Kidney (tissue), 14 donors: Measurements from ENCODE around the gene MPRIP. TPM values are rescaled to one million over a fixed set of nuclear protein-coding genes. Genes with fewer than 3 reads are reported as not detected.

Experiments used
- DNase-seq, 5 donors: peaks; one replicate each; pipeline ENCODE4 v3.0.0-alpha.2; 2013 to 2020
- FAIRE-seq: peaks from 2 replicates; lab custom pipeline; 2012; peaks lifted over from hg19 to GRCh38; lab: Jason Lieb, UNC
- H3K27ac ChIP-seq, 2 donors: one replicate each; pipeline ENCODE4 v1.7.0; 2013; ENCODE audit warnings: low read depth in 2 of 2, low read length in 2 of 2, inconsistent platforms in 1 of 2
- H3K27me3 ChIP-seq: one replicate; pipeline ENCODE4 v1.7.1; 2013; ENCODE audit warnings: low read length, inconsistent platforms; ENCODE audit not compliant: control insufficient read depth, insufficient read depth
- H3K36me3 ChIP-seq, 3 donors: one replicate each; pipeline versions ENCODE4 v1.7.0 to v1.7.1; 2013; ENCODE audit warnings: low read length in 3 of 3, control low read depth in 1 of 3, inconsistent platforms in 1 of 3; ENCODE audit not compliant: insufficient read depth in 3 of 3, control insufficient read depth in 2 of 3
- H3K4me1 ChIP-seq, 3 donors: one replicate each; pipeline versions ENCODE4 v1.7.0 to v1.7.1; 2013; ENCODE audit warnings: low read length in 3 of 3, inconsistent platforms in 1 of 3, low read depth in 1 of 3; ENCODE audit not compliant: control insufficient read depth in 2 of 3, insufficient read depth in 2 of 3
- H3K4me3 ChIP-seq, 3 donors: one replicate each; pipeline versions ENCODE4 v1.7.0 to v1.8.1; 2013; ENCODE audit warnings: low read length in 3 of 3, control low read depth in 1 of 3, inconsistent platforms in 1 of 3
- H3K9ac ChIP-seq, 3 donors: one replicate each; pipeline versions ENCODE4 v1.7.0 to v1.7.1; 2013; ENCODE audit warnings: low read length in 3 of 3, control low read depth in 1 of 3, inconsistent platforms in 1 of 3
- H3K9me3 ChIP-seq, 3 donors: one replicate each; pipeline versions ENCODE4 v1.7.0 to v1.7.1; 2013; ENCODE audit warnings: low read length in 3 of 3, control low read depth in 1 of 3, inconsistent platforms in 1 of 3; ENCODE audit not compliant: control insufficient read depth in 2 of 3, insufficient read depth in 1 of 3
- intact Hi-C: fragments of 100-400 bp; cut with DNase I; formaldehyde crosslinking; loops from one replicate; pipeline ENCODE4 v1.11.1; 2022
- polyA plus RNA-seq: library from polyadenylated mRNA; stranded (reverse); fragments of 350-450 nt; fragmentation: Illumina TruSeq; extraction: RNeasy Lipid Tissue Mini Kit (QIAGEN cat#74804); gene quantifications from one replicate; pipeline ENCODE4 v1.2.3, GENCODE V29; 2014; ENCODE audit warnings: low read depth, low replicate concordance; ENCODE audit not compliant: insufficient read depth
- total RNA-seq: library from RNA; stranded (reverse); fragmentation: NEBNext Ultra II Directional; extraction: Animal tissue kit (Norgen Biotek cat#: 25700); gene quantifications from one replicate; pipeline ENCODE4 v1.2.1, GENCODE V29; 2021
- TF ChIP-seq, protein P1 (sequence below): IDR thresholded peaks from 3 replicates; pipeline ENCODE4 v1.5.1; 2012; ENCODE audit warnings: mild to moderate bottlenecking, moderate library complexity, borderline replicate concordance; ENCODE audit not compliant: insufficient read depth; ENCODE audit errors: extremely low read depth
- donor health status: control.
- donor health status: control.
- donor health status: control.
- donor health status: control.
- donor health status: control.
- donor health status: DM: yes; HTN: yes; CAD: no.
- donor health status: Normal renal cell carcinoma (clear cell type).

The MPRIP gene
- total and polyA plus RNA-seq, 2 donors from 2014 or later = 120 to 250 TPM

DNA sequence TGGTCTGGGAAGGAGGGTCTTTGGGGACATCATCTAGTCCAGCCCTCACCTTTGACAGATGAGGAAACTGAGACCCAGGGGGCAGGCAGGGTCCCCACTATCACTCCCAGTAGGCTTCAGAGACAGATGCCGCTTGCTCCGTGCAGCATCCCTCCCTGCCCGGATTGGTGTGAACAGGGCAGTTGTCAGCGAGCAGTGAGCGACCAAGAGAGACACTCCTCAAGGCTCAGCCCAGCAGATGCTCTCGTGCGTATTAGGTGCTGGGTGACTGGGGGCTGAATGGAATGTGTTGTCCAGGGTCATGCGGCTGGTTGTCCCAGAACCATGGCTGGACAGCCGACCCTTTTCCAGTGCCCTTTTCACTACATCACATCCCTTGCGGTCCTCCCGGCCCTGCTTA lies 49.0 kb downstream of the MPRIP start:
- DNase-seq (no peak), FAIRE-seq (no peak)
- H3K4me1 ChIP-seq = peaks cover 0 to 60% (median 53%) of the 10 kb centered on the region in 3 donors
- TF ChIP-seq, protein P1, sequence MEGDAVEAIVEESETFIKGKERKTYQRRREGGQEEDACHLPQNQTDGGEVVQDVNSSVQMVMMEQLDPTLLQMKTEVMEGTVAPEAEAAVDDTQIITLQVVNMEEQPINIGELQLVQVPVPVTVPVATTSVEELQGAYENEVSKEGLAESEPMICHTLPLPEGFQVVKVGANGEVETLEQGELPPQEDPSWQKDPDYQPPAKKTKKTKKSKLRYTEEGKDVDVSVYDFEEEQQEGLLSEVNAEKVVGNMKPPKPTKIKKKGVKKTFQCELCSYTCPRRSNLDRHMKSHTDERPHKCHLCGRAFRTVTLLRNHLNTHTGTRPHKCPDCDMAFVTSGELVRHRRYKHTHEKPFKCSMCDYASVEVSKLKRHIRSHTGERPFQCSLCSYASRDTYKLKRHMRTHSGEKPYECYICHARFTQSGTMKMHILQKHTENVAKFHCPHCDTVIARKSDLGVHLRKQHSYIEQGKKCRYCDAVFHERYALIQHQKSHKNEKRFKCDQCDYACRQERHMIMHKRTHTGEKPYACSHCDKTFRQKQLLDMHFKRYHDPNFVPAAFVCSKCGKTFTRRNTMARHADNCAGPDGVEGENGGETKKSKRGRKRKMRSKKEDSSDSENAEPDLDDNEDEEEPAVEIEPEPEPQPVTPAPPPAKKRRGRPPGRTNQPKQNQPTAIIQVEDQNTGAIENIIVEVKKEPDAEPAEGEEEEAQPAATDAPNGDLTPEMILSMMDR = no peak
- no peaks in the 10 kb centered on the region for H3K9me3 ChIP-seq
- no peak overlapping the region for H3K9ac ChIP-seq
- peak overlapping the region in 1 of 2 donors; percentile 3 for H3K27ac ChIP-seq
- H3K4me3 ChIP-seq = no peak overlapping the region
- H3K36me3 ChIP-seq = peaks cover 0 to 6% (median 3%) of the 10 kb centered on the region in 3 donors
- intact Hi-C loops = no loop called here
- H3K27me3 ChIP-seq = no peaks in the 10 kb centered on the region

DNA sequence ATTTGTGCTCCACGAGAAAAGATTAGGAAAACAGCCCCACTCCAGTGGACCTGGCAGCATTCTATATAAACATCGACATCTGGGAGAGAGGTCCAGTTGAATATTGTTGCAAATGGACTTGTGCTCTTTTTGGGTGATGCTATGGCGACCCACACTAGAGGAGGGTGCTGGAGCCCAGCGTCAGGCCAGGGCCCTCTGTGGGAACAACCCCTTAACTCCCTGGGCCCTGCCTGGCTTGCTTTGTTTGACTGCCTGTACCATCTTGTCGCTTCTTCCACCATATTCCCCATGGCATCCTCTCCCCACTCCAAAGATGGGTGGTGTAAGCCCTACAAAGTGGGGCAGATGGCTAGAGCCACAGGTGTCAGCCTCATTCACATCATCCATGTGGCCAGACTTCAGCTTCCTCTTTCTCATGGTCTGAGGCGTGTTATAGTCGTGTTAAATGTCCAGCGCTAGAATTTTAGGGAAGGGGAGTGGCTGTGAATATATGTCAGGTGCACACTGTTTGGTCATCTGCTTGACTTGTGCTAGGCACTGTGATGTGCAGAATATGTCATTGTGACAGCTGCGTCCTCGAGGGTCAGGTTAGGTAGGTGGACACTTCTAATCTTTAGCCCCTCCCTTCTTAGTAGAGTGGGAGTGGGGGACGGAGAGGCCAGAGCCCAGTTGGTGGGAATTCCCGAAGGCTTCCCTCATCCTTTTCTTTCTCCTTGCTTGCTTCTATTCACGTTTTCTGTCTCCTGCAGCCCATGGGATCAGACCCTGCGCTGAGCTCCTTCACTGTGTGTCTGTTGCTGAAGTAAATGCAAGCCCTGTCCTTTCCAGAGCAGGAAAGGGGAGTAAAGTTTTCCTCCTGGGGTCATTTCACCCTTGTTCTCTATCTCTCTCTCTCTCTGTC lies 49.8 kb downstream of the MPRIP start:
- intact Hi-C loops = no loop called here
- FAIRE-seq = no peak

DNA sequence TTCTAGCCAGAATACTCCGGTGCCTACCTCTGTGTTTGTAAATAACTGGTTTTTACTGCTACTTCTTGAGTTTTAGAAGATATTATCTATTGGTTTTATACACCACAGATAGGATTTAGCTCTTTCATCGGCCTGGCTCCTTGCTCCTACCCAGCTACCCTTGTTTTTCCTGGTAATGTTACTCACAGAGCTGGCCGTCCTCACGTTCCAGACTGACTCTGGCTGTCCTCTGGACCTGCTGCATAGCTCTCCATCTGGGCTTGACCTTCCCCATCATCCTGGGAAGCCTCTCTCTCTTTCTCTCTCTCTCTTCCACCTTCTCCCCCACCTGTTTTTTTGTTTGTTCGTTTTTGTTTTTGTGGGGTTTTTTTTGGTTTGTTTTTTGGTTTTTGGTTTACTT lies 51.5 kb downstream of the MPRIP start:
- no peak overlapping the region for H3K4me3 ChIP-seq
- H3K4me1 ChIP-seq = peaks cover 0 to 57% (median 52%) of the 10 kb centered on the region in 3 donors
- H3K27me3 ChIP-seq = no peaks in the 10 kb centered on the region
- no peaks in the 10 kb centered on the region for H3K36me3 ChIP-seq
- no peak overlapping the region for H3K27ac ChIP-seq
- H3K9ac ChIP-seq = peak overlapping the region in 2 of 3 donors; percentile 8 to 46
- H3K9me3 ChIP-seq = no peaks in the 10 kb centered on the region
- intact Hi-C loops = no loop called here
- DNase-seq (no peak), FAIRE-seq (no peak)
- TF ChIP-seq, protein P1 = no peak

More for the DNA sequence above, 49.8 kb downstream of the MPRIP start:
- DNase-seq = no peak
- H3K27me3 ChIP-seq = no peaks in the 10 kb centered on the region
- no peak overlapping the region for H3K4me3 ChIP-seq
- peaks cover 0 to 60% (median 58%) of the 10 kb centered on the region in 3 donors for H3K4me1 ChIP-seq
- H3K9ac ChIP-seq = no peak overlapping the region
- TF ChIP-seq, protein P1 = no peak
- peaks cover 0 to 6% (median 3%) of the 10 kb centered on the region in 3 donors for H3K36me3 ChIP-seq
- no peaks in the 10 kb centered on the region for H3K9me3 ChIP-seq
- H3K27ac ChIP-seq = no peak overlapping the region
